ENCODE results near the gene SLIT3.

Gene SLIT3

DNA sequence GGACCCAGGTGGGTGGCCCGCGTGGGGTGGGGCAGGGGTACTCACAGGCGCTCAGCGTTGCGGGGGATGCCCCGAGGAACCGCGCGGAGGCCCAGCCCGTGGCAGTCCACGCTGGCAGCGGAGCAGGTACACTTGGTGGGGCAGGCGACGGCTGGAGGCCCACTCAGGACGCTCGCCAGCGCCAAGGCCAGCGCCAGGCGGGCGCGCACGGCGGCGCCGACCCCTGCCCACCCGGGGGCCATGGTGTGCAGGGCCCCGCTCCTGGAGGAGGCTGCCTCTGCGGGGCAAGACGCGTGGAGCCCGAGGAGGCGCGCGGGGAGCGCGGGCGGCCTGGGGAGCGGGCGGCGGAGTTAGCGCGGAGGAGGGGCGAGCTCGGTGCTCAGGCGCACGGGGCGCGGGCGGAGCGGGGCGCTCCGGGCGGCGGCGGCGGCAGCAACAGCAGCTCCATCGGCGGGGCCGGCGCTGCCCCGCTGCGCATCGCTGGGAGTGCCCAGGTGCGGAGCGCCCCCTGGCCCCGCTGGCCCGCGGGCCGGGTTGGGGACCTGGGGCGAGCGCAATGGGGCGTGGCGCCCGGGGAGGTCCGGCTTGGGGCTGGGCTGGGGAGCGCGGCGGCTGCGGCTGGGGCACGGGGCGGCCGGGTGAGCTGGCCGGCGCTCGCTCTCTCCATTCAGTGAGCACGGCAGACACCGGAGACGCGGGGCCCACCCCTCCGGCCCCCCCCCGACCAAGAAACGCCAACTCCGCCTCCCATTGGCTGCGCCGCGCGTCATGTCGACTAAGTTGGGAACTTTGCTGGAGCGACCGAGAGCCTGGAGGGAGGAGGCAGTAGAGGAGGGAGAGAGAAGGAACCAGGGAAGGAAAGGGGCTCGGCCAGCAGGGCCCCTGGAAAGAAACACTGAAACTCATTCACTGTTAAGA, at the start of gene SLIT3:
TSS of gene SLIT3 (minus strand) at position 672 of the 918 bp plus-strand sequence. CDS start at position 242, 430 bp downstream.
- DNase-seq (ENCODE audit: low spot score): no peak

DNA sequence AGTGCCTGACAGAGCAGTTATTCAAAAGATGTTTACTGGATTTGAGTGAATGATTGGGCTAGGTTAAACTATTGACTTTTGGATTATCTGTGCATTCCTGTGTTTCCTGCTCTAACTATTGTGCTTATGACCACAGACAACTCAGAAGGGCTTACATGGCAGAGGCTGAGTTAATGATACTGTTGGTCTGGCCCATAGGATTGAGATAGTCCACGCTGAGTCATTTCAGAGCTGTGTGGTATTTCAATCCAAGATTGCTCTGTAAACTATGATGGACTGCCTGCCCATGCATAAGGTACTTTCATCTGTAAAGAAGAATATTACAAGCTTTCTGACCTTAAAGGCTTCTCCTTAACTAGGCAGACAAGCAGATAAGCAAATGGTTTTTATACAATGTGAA, 49.1 kb upstream of the SLIT3 start:
- DNase-seq (ENCODE audit: low spot score): no peak

DNA sequence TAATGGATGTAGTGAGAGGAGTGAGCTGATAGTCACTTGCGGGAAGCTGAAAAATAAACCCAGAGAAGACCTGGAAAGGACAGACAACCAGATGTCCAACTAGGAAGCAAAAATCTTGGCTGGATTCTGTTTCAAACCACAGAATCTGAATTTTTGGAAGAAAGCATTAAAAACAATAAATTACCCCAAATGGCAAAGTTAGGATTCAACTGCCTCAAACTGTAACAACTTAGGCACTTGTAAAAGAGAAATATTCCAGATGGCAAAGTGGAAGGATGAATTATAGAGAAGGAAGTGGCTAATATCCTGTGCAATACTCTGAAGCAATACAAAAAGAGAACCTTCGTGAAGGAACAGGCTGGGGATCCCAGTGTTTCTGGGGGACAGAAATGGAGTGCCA, 46.8 kb upstream of the SLIT3 start:
- DNase-seq (ENCODE audit: low spot score): no peak

DNA sequence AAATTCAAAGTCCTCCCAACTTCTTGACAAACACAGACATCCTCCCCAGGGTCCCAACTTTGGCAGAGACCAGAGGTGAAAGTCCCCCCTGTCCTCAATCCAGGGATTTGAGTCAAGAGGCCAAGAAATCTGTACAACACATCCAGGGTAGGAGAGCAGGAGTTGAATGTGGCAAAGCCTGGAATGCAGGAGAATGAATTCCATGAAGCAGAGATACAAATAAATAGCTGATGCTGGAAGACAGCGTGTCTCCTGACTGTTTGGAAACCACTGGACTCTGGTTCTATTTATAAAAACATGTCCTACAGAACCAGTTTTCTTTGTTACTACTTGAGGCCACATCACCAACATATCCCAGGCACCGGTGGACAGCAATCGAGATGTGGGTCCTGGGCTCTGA, 43.7 kb upstream of the SLIT3 start:
- no peak for DNase-seq (ENCODE audit: low spot score)

DNA sequence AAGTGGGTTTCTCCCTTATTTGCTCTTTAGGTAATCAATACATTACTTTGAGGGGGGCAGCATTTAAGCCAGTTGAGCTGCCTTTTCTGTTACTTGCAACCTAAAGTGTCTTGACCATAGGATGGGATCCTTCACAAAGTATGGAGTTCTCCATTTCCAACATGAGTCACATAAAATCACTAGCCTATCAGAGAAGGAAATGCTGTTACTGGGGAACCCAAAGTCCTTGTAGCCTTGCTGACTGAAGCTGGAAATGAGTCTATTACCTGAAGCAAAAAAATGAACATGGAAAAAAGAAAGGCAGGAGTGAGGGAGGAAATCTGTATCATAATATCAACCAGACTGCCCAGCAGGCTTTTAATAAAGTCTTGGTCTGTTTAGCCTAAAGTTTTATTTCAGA, 42.8 kb upstream of the SLIT3 start:
- no peak for DNase-seq (ENCODE audit: low spot score)

DNA sequence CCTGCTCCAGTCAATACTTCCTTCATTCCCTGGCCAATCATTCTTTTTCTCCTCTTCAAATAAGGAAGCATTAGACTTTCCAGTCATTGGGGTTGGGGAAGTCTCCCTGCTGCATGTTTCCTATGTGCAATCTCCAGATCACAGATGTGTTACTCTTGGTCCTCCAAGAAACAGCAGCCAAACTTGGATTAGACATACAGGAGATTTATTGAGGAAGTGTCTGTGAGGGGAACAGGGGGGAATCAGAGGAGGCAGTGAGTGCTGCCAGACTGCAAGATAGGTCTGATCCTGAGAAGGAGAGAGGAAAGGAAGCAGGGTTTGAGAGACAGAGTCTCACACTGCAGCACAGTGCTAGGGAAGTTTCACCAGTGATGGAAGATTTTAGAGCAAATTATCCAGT, 40.6 kb upstream of the SLIT3 start:
- DNase-seq (ENCODE audit: low spot score): no peak

DNA sequence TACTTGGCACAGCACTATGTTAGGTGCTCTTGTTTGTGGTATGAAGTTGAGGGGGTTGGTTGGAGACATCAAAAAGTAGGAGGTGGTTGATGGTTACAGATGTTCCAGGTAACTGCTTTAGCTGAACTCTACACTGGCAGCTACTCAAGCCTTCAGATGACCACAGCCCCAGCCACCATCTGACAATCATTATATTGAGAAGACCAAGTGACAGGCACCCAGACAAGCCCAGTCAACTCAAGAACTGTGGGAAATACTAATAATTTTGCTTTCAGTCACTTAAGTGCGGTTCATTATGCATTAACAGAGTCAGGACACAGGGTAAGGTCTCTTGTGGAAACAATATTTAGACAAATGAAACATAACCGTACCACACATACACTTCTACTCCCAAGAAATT, 38.9 kb upstream of the SLIT3 start:
- DNase-seq (ENCODE audit: low spot score): no peak

DNA sequence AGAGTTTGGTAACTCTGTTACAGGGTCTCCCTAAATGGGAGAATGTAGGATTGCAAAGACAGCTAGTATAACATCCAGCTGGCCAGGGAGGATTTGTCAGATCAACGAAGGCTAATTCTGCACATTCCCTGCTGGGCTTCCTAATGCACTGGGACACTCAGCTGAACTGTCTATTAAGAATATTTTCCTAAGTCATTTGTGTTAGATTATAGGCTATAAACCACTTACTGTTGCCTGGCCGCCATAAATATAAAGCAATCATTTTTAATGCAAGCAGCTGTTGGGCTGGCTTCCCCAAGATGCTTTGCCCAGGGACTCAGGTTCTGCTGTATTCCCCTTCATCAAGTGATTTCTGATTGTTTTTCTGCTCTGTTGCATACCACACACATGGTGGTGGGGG, 35.3 kb upstream of the SLIT3 start:
- no peak for DNase-seq (ENCODE audit: low spot score)

DNA sequence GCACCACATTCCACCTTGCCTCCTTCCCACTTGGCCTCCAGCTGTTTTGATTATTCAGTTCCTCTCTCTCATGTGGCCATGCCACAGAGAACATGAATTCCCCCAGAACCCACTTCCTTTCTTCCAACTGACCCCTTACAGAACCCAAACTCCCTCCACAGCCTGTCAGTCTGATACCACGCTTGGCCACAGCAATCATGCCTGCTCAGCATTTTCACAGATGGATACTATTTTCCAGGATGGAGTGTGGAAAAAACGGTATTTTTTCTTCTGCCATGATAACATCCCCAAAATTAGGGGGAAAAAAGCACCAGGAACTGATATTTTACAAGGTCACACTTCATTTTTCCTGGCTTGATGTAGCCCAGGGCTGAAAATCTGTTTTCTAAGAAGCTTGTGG, 34.9 kb upstream of the SLIT3 start:
- no peak for DNase-seq (ENCODE audit: low spot score)

DNA sequence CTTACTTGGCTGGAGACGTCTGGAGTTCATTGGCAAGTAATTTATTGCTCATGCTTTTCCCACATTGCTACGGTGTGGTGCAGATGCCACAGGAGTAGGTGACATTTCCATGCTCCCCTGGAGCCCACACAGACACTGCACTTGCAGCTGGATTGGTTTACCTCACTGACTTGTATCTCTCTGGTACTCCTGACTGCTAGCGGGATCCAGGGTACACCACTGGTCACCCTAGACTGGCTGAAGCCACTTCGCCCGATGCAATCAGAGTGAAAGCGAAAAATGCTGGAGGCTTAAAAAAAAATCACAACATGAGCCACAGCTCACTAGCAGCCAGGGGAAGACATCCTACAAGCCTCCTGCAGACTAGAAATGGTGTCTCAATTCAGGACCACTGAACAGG, 32.6 kb upstream of the SLIT3 start:
- no peak for DNase-seq (ENCODE audit: low spot score)

DNA sequence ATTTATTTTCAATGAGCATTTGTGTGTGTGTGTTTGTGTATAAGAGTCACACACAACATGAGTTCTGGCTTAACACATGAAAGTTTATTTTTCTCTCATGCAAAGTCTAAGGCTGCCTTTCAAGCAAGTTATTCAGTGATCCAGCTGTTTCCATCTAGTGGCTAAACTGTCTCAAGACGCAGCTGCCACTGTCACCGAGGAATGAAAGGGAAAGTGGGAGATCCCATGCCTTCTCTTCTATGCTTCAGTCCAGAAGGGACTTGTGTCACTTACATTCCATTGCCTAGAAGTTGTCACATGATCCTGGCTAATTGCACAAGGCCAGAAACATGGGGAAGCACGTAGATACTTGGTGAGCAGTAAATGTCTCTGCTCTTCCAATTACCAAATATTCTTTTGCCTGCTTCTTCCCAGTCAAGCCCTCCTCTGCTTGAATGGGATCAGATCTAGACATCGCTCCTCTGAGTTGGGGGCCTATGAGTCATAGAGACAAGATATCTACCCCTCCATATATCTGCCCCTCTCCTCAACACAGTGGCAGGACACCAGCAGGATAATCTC, 30.4 kb upstream of the SLIT3 start:
- DNase-seq (ENCODE audit: low spot score): no peak

DNA sequence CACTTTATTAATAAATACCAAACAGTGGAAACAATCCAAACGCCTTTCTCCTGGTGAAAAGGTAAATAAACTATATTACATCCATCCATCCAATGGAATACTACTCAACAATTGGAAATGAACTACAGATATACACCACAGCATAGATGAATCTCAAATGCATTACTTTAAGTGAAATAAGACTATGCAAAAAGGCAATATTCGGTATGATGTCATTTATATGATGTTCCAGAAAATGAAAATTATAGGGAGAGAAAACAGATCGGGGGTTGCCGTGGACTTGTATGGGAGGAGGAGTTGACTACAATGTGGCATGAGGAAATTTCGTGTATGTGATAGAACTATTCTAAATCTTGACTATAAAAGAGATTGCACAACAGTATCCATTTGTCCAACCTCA, 27.5 kb upstream of the SLIT3 start:
- no peak for DNase-seq (ENCODE audit: low spot score)

DNA sequence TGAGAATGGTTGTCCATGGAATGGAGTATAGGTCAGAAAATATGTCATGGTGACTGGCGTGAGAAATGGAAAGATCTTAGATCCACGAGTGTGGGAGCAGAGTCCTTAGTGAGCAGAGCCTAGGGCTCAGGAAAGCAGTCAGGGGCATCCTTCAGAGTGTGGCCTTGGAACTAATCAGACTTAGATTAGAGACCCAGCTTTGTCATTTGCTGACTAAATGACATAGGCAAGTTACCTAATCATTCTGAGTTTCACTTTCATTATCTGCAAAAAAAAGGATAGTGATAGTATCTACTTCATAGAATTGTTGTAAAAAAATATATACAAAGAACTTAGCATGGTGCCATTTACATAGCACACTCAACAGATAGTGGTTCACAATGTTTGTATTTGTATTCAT, 24.3 kb upstream of the SLIT3 start:
- no peak for DNase-seq (ENCODE audit: low spot score)

DNA sequence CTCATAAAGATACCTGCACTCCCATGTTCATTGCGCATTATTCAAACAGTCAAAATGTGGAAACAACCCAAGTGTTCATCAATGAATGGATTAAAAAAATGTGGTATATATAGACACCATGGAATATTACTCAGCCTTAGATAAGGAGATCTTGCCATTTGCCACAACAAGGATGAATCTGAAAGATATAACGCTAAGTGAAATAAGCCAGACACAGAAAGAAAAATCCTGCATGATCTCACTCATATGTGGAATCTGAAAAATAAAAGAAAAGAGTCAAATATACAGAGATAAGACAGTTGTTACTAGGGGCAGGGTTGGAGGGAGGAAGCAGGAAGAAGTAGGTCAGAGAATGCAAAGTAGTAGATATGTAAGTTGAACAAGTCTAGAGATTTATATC, 17.6 kb upstream of the SLIT3 start:
- no peak for DNase-seq (ENCODE audit: low spot score)

DNA sequence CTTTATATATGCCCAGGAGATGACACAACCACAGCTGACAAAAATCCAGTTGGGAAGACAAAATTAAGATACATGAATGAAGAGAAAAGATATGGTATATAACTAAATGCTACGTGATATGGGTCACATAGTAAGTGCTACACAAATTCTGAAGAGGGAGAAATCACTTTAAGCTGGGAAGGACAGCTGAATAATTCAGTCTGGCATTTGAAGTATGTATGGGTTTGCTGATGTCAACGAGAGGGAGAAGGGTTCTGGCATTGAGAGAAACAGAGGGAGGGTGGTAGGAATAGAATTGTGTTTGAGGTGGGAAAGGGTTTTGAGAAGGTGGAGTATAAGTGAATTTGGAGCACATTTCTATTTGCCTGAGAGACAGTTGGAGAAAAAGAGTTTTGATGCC, 6.7 kb upstream of the SLIT3 start:
- DNase-seq (ENCODE audit: low spot score): no peak

DNA sequence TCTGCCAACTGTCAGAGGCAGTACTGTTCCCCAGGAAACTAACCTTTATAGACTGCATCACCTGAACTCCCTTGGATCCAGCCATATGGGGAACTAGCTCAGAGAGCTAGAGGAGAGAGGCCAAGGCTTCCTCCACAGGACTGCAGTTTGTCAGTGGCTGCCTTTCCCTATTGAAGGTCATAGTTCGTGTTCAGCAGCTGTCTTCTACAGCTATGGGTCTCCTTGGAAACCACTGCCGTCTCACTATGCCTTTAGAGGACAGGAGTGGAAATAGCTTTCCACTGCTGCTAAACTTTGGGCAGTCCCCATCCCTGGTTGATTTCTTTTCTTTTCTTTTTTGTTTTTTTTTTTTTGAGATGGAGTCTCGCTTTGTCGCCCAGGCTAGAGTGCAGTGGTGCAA, 4.4 kb upstream of the SLIT3 start:
- DNase-seq (ENCODE audit: low spot score): no peak

DNA sequence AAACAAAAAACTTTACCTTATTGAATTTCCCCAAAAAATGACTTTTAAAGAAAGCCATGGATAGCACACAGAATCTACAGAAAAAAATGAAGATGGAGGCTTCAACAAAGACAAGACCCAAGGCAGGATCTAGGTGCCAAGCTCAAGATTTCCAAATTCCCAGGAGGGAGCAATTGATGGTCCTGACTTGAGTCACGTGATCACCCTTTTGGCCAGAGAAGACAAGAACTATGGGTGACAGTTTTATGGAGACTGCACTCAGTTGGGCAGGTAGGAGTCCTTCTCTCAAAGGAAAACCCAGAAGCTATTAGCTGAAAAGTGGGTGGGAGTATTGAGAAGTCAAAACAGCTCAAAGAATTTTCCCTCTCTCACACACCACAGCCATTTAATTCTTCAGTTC, 3.2 kb upstream of the SLIT3 start:
- DNase-seq (ENCODE audit: low spot score): no peak

DNA sequence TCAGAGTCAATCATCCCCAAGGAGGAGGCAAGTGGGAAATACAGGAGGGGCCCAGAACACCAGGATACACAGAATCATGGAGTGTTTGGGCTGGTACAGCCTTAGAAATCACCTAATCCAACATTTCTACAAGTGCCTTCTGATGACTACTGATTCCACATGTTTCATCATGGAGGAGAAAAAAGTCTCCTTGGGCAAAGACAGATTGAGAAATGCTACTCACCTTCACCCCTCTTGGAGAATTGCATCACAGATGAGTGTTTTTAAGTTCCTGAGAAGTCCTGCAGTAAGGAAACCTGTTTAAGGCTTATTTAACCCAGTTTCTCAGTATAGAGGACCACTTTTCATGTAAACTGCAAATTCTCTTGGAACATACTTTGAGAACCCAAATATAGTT, 2.2 kb upstream of the SLIT3 start:
- no peak for DNase-seq (ENCODE audit: low spot score)

DNA sequence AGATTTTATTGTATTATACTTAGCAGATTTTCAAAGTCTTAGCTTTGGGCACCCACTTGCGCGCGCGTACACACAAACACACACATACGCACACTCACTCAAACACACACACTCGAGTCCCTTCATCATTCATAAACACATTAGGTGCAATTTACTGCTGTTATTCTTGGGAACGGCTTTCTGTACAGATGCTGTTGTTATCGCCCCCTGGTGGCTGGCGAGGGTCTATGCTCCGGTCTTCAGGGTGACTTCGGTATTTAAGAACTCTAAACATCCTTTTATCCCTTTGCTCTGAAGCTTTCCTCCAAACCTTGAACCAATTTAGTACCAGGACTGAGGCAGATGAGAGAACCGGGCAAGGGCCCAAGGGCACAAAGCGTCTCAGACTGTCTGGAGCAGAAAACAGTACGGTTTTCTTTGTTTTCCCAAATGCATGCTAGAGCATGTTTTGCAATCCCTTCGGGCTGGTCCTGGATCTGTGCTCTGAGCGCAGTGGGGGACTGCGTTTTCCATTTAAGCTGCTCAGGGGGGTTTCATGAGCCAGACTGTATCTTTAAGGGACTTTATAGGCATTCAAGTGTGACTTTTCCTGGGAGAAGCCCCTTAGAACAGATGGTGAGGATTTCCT, 1.7 kb upstream of the SLIT3 start:
- DNase-seq (ENCODE audit: low spot score): peak; percentile 75

DNA sequence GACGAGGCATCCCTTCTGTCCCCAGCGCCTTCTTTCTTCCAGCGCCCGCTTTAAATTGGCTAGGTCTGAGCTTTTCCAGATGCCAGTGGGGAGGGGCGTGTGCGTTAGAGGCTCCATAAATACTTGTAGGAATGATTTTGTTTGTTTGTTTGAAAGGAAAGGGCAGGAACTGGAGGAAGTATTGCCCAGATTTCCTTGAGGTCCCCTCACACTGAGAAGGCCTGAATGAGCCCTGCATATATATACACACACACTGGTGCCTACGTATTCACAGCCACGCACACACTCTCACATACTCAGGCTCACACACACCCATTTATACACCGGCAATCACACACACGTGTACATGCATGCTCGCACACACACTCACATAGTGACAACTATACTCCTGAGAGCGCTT, 1.0 kb upstream of the SLIT3 start:
- no peak for DNase-seq (ENCODE audit: low spot score)

DNA sequence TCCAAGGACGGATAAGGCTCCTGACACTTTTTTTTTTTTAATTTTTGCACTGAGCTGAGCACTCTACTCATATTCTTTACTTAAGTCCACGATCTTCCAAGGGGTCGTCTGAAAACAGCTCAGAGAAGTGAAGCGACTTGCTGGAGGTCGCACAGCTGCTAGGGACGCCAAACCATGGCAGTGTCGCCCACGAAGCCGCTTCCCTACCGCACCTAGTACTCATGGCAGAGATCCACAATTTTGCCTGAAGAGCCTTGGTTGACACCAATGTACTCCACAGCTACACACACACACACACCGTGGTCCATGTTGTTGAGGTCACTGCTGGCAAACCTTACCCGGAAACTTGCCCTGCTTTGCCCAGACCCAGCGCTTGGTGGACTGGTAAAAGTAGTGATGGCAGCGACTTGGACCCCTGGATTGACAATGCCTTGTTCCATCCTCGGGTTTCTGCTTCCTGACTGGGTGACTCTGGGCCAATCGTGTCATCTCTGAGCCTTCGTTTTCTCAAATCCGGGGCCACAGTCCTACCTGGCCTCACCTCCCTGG, 521 bp upstream of the SLIT3 start:
- DNase-seq (ENCODE audit: low spot score): no peak

DNA sequence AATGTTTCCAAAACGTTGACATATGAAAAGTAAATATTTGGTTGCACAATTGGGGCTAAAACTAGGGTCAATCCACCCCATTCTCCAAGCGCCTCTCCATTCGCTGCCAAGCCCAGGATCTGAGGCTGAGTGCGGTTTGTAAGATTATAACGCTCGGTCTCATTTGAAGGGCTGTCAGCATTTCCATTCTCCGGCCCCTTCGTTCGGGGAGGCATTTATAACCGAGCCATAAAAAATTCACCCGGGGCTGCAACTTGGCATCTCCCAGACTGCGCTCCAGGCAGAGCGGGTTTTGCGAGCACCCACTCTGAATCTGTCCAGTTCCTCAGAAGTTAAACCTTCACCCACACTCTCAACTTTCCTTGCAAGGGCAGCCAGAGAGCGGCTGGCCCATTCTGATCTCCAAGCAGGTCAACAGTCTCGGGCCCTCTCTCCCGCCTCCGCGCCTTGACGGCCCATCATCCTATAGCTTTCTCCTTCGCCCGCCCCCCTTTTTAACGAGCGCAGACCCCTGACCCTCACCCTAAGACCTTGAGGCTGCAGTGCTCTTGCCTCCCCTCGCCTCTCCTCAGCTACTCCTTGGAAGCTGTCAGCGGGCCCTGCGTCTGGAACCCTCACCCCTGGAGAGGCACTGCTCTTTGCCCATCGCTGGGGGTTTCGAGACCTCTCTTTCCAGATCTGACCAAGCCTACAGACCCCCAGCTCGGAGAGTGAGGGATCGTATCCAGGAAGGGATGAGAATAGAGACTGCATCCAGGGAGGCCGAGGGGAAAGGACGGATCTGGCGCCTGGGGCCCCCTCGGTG, 1.1 kb downstream of the SLIT3 start:
- DNase-seq (ENCODE audit: low spot score): no peak

Measured in pons (tissue), 1 donor.